Spinal cord (tissue), 10 donors: ENCODE results near the gene ZNF738. TPM values are rescaled to one million over a fixed set of nuclear protein-coding genes. Genes with fewer than 3 reads are reported as not detected.
"Not testable (repeated sequence)": the region's sequence is repeated elsewhere in the genome, so short reads cannot be mapped to it uniquely, and the experiment has no call there.

Experiments
- DNase-seq, 6 donors: peaks; one replicate each; pipeline versions ENCODE4 v3.0.0 to v3.0.0-alpha.2; 2013 to 2015; ENCODE audit warnings: low spot score in 6 of 6, low read depth in 4 of 6
- H3K27ac ChIP-seq: one replicate; pipeline ENCODE4 v1.5.1; 2013; ENCODE audit warnings: low read depth, low read length, control low read depth
- H3K27me3 ChIP-seq: one replicate; pipeline ENCODE4 v1.6.1; 2013; ENCODE audit warnings: low read length; ENCODE audit not compliant: control insufficient read depth, insufficient read depth
- H3K36me3 ChIP-seq: one replicate; pipeline ENCODE4 v1.6.1; 2013; ENCODE audit warnings: low read length; ENCODE audit not compliant: control insufficient read depth, insufficient read depth
- H3K4me1 ChIP-seq: one replicate; pipeline ENCODE4 v1.6.1; 2013; ENCODE audit warnings: low read length; ENCODE audit not compliant: control insufficient read depth, insufficient read depth
- H3K4me3 ChIP-seq: one replicate; pipeline ENCODE4 v1.5.1; 2013; ENCODE audit warnings: low read depth, low read length, control low read depth
- H3K9me3 ChIP-seq: one replicate; pipeline ENCODE4 v1.6.1; 2013; ENCODE audit warnings: low read length; ENCODE audit not compliant: control insufficient read depth, insufficient read depth
- WGBS: methylation state at CpG from one replicate; pipeline ENCODE4 v1.1.5; 2013; ENCODE audit warnings: missing lambda C conversion rate; ENCODE audit not compliant: insufficient coverage; 5-methylcytosine and 5-hydroxymethylcytosine counted together
- long read RNA-seq, 4 donors: transcript quantifications; one replicate each; lab custom pipeline, GENCODE V29; 2026
- polyA plus RNA-seq, 2 donors: library from polyadenylated mRNA; unstranded; fragments of 120-200 nt; gene quantifications; one replicate each; pipeline ENCODE4 v1.2.1, GENCODE V29; 2013; ENCODE audit not compliant: insufficient read length in 2 of 2
- total RNA-seq, 2 donors: library from RNA; depleted of rRNA in 1 of 2; stranded (reverse); fragments of 120-200 nt in 1 of 2; fragments of >200 nt in 1 of 2; gene quantifications; one replicate each; pipeline versions ENCODE4 v1.2.3 to v1.2.4, GENCODE V29; 2013 to 2014
- donor health status: healthy.

The ZNF738 gene
- 10 to 100 TPM; 24.4 to 27.1 TPM for total RNA-seq
- polyA plus RNA-seq, result 10 to 100 TPM; 36.9 to 37.1 TPM
- long read RNA-seq, donor 1, transcript ZNF738-201 (5 exons, 2,442 nt), result major isoform, 6 of 8 reads
- long read RNA-seq, donor 1, partial matches to known transcripts, result 0 of 8 reads
- long read RNA-seq, donor 1, other reads (novel, unspliced or antisense), result 0 of 8 reads
- long read RNA-seq, donor 2, transcript ZNF738-201 (5 exons, 2,442 nt), result major isoform, 9 of 10 reads
- long read RNA-seq, donor 2, partial matches to known transcripts, result 0 of 10 reads
- long read RNA-seq, donor 2, other reads (novel, unspliced or antisense), result 0 of 10 reads
- long read RNA-seq, donor 3, partial matches to known transcripts, result 0 of 5 reads
- long read RNA-seq, donor 3, other reads (novel, unspliced or antisense), result 0 of 5 reads
- long read RNA-seq, donor 4, transcript ZNF738-201 (5 exons, 2,442 nt), result major isoform, 5 of 15 reads
- long read RNA-seq, donor 4, partial matches to known transcripts, result 8 of 15 reads
- long read RNA-seq, donor 4, other reads (novel, unspliced or antisense), result 0 of 15 reads

- Histone ChIP-seq H3K4me3 (peak within 1 kb of the TSS; percentile 74), H3K27ac (peak within 1 kb of the TSS; percentile 79), H3K36me3 (peaks cover 9% of the 10 kb centered on the region), H3K4me1 (peaks cover 6% of the 10 kb centered on the region), H3K27me3 (no peaks in the 10 kb centered on the region), H3K9me3 (no peaks in the 10 kb centered on the region)
- DNase-seq, result peak; percentile 92 to 99 (median 95)
- under 1% methylated on average over 33 of the region's 36 CpGs for WGBS
Observed at GRCh38 chr19:21358768-21359451, at the start of gene ZNF738. Gene ZNF738 (plus strand): TSS chr19:21359000. CDS start chr19:21359141, 141 bp downstream.

GRCh38 chr19:21312807-21313206 is 46.0 kb upstream of the ZNF738 start:
- WGBS, result 86% methylated on average over 1 of the region's 2 CpGs
- not testable (repeated sequence) for H3K27ac ChIP-seq

GRCh38 chr19:21314676-21315075 is 44.1 kb upstream of the ZNF738 start:
- no peak for DNase-seq
- H3K27ac ChIP-seq, result no peak overlapping the region

More at GRCh38 chr19:21312807-21313206, 46.0 kb upstream of the ZNF738 start:
- not testable (repeated sequence) for DNase-seq, H3K27me3 ChIP-seq, H3K9me3 ChIP-seq, H3K4me1 ChIP-seq, H3K36me3 ChIP-seq, H3K4me3 ChIP-seq

GRCh38 chr19:21317821-21318220 is 41.0 kb upstream of the ZNF738 start:
- peaks cover 3% of the 10 kb centered on the region for H3K36me3 ChIP-seq
- H3K4me3 ChIP-seq, result no peak overlapping the region
- peaks cover 8% of the 10 kb centered on the region for H3K4me1 ChIP-seq
- H3K9me3 ChIP-seq, result no peaks in the 10 kb centered on the region
- H3K27me3 ChIP-seq, result no peaks in the 10 kb centered on the region
- DNase-seq, result no peak
- WGBS, result 83% methylated on average over 1 of the region's 1 CpG
- no peak overlapping the region for H3K27ac ChIP-seq

More at GRCh38 chr19:21314676-21315075, 44.1 kb upstream of the ZNF738 start:
- H3K4me3 ChIP-seq, result no peak overlapping the region
- WGBS, result no CpG with 5 or more reads among the region's 1 CpG
- H3K27me3 ChIP-seq, result no peaks in the 10 kb centered on the region
- no peaks in the 10 kb centered on the region for H3K9me3 ChIP-seq
- no peaks in the 10 kb centered on the region for H3K4me1 ChIP-seq
- H3K36me3 ChIP-seq, result peaks cover 6% of the 10 kb centered on the region

GRCh38 chr19:21321134-21321533 is 37.7 kb upstream of the ZNF738 start:
- Histone ChIP-seq H3K27ac (no peak overlapping the region), H3K4me3 (no peak overlapping the region), H3K4me1 (peaks cover 8% of the 10 kb centered on the region), H3K9me3 (no peaks in the 10 kb centered on the region), H3K36me3 (peaks cover 2% of the 10 kb centered on the region), H3K27me3 (no peaks in the 10 kb centered on the region)
- WGBS, result 94% methylated on average over 2 of the region's 4 CpGs
- DNase-seq, result no peak

GRCh38 chr19:21321996-21322395 is 36.8 kb upstream of the ZNF738 start:
- no peaks in the 10 kb centered on the region for H3K9me3 ChIP-seq
- WGBS, result 85% methylated on average over 2 of the region's 4 CpGs
- no peak for DNase-seq
- peaks cover 4% of the 10 kb centered on the region for H3K36me3 ChIP-seq
- H3K4me1 ChIP-seq, result peaks cover 8% of the 10 kb centered on the region
- H3K4me3 ChIP-seq, result no peak overlapping the region
- H3K27me3 ChIP-seq, result no peaks in the 10 kb centered on the region
- H3K27ac ChIP-seq, result no peak overlapping the region

- 39% methylated on average over 5 of the region's 8 CpGs for WGBS
- H3K36me3 ChIP-seq, result peaks cover 4% of the 10 kb centered on the region
- H3K27ac ChIP-seq, result no peak overlapping the region
- H3K4me1 ChIP-seq, result peaks cover 8% of the 10 kb centered on the region
- peak in 1 of 6 donors; percentile 32 for DNase-seq
- no peak overlapping the region for H3K4me3 ChIP-seq
- no peaks in the 10 kb centered on the region for H3K9me3 ChIP-seq
- no peaks in the 10 kb centered on the region for H3K27me3 ChIP-seq
Observed at GRCh38 chr19:21322528-21322927, 36.3 kb upstream of the ZNF738 start.

- no peak overlapping the region for H3K4me3 ChIP-seq
- H3K4me1 ChIP-seq, result peaks cover 8% of the 10 kb centered on the region
- no peak overlapping the region for H3K27ac ChIP-seq
Observed at GRCh38 chr19:21323000-21323399, 35.8 kb upstream of the ZNF738 start.

GRCh38 chr19:21326169-21326568 is 32.6 kb upstream of the ZNF738 start:
- H3K27ac ChIP-seq, result no peak overlapping the region
- peaks cover 4% of the 10 kb centered on the region for H3K36me3 ChIP-seq
- no CpG with 5 or more reads among the region's 2 CpGs for WGBS
- peaks cover 13% of the 10 kb centered on the region for H3K4me1 ChIP-seq
- DNase-seq, result no peak
- H3K4me3 ChIP-seq, result no peak overlapping the region
- H3K27me3 ChIP-seq, result no peaks in the 10 kb centered on the region
- H3K9me3 ChIP-seq, result no peaks in the 10 kb centered on the region

More at GRCh38 chr19:21323000-21323399, 35.8 kb upstream of the ZNF738 start:
- H3K9me3 ChIP-seq, result no peaks in the 10 kb centered on the region
- no peaks in the 10 kb centered on the region for H3K27me3 ChIP-seq
- WGBS, result no CpG with 5 or more reads among the region's 2 CpGs
- H3K36me3 ChIP-seq, result peaks cover 4% of the 10 kb centered on the region
- no peak for DNase-seq
